SK-N-SH (cell line): Measurements from ENCODE around the gene IGF2BP2. TPM values are rescaled to one million over a fixed set of nuclear protein-coding genes. Genes with fewer than 3 reads are reported as not detected.

Experiments
- CTCF ChIA-PET: fragments of 300-600, 350-600 bp; formaldehyde crosslinking; extraction: SDS; loops from one replicate; lab custom pipeline; 2021; lab: Yijun Ruan, JAX
- POLR2A ChIA-PET: fragments of 350-600 bp; sonication (Branson Sonifier 250); formaldehyde crosslinking; extraction: SDS; loops from one replicate; lab custom pipeline; 2020; ENCODE audit warnings: antibody characterized with exemption, inconsistent platforms; lab: Yijun Ruan, JAX
- DNase-seq: peaks from one replicate; pipeline ENCODE4 v3.0.0; 2012
- H2AFZ ChIP-seq: fragments of 200-600 bp; sonication (generic); 2 replicates; pipeline ENCODE4 v1.8.1; 2016; ENCODE audit warnings: antibody characterized with exemption, mild to moderate bottlenecking, low read depth
- H3F3A ChIP-seq: fragments of 200-600 bp; sonication (generic); replicated peaks from 2 replicates; pipeline ENCODE3; 2016; ENCODE audit warnings: antibody characterized with exemption, mild to moderate bottlenecking; ENCODE audit not compliant: insufficient read depth
- H3K27ac ChIP-seq, 2 experiments: fragments of 200-500 bp in 1 of 2; fragments of 200-600 bp in 1 of 2; sonication (Bioruptor generic) in 1 of 2; sonication (generic), shearing (Covaris generic) in 1 of 2; 2 replicates each; pipeline versions ENCODE4 v1.5.1 to v1.6.1; 2014 to 2016; ENCODE audit warnings: low read depth in 2 of 2, inconsistent platforms in 1 of 2, low read length in 1 of 2, mild to moderate bottlenecking in 1 of 2, mixed read lengths in 1 of 2
- H3K27me3 ChIP-seq: fragments of 200-600 bp; sonication (generic), shearing (Covaris generic); 2 replicates; pipeline ENCODE4 v1.6.1; 2016; ENCODE audit warnings: mixed run types; ENCODE audit not compliant: insufficient read depth
- H3K36me3 ChIP-seq, 2 experiments: fragments of 200-500 bp in 1 of 2; fragments of 200-600 bp in 1 of 2; sonication (Bioruptor generic) in 1 of 2; sonication (generic) in 1 of 2; replicated peaks in 1 of 2; 2 replicates each; pipeline versions ENCODE3 to v1.5.1; 2014 to 2016; ENCODE audit warnings: low read length in 1 of 2, mild to moderate bottlenecking in 1 of 2; ENCODE audit not compliant: insufficient read depth in 2 of 2, control insufficient read depth in 1 of 2
- H3K4me1 ChIP-seq, 2 experiments: fragments of 200-500 bp in 1 of 2; fragments of 200-600 bp in 1 of 2; sonication (Bioruptor generic) in 1 of 2; sonication (generic), shearing (Covaris generic) in 1 of 2; 2 replicates each; pipeline versions ENCODE4 v1.5.1 to v1.6.1; 2014 to 2016; ENCODE audit warnings: low read depth in 1 of 2, low read length in 1 of 2, mixed run types in 1 of 2; ENCODE audit not compliant: insufficient read depth in 2 of 2, control insufficient read depth in 1 of 2
- H3K4me2 ChIP-seq: fragments of 200-600 bp; sonication (generic), shearing (Covaris generic); 2 replicates; pipeline ENCODE4 v1.6.1; 2017; ENCODE audit warnings: mixed run types
- H3K4me3 ChIP-seq, 2 experiments: fragments of 200-500 bp in 1 of 2; fragments of 200-600 bp in 1 of 2; sonication (Bioruptor generic) in 1 of 2; sonication (generic), shearing (Covaris generic) in 1 of 2; 2 replicates each; pipeline versions ENCODE4 v1.5.1 to v1.8.1; 2014 to 2016; ENCODE audit warnings: low read depth in 2 of 2, inconsistent platforms in 1 of 2, low read length in 1 of 2, mild to moderate bottlenecking in 1 of 2, mixed read lengths in 1 of 2, moderate library complexity in 1 of 2
- H3K79me2 ChIP-seq: fragments of 200-600 bp; sonication (generic); 2 replicates; pipeline ENCODE4 v1.8.1; 2017; ENCODE audit warnings: mild to moderate bottlenecking; ENCODE audit not compliant: insufficient read depth
- H3K9ac ChIP-seq: fragments of 200-600 bp; sonication (generic); 2 replicates; pipeline ENCODE4 v1.6.1; 2017; ENCODE audit warnings: mixed run types
- H3K9me2 ChIP-seq: fragments of 200-600 bp; sonication (generic); 2 replicates; pipeline ENCODE4 v1.6.1; 2017; ENCODE audit warnings: mixed run types
- H3K9me3 ChIP-seq: fragments of 200-600 bp; sonication (generic); 2 replicates; pipeline ENCODE4 v1.6.1; 2017; ENCODE audit warnings: mixed run types, mild to moderate bottlenecking, moderate library complexity
- H4K20me1 ChIP-seq: fragments of 200-600 bp; sonication (generic); 2 replicates; pipeline ENCODE4 v1.6.1; 2017; ENCODE audit warnings: mild to moderate bottlenecking, mixed run types; ENCODE audit not compliant: insufficient read depth
- CTCF ChIP-seq: fragments of 200-600 bp; sonication (generic); IDR thresholded peaks from 2 replicates; pipeline ENCODE4 v1.6.1; 2017; ENCODE audit warnings: antibody characterized with exemption, mild to moderate bottlenecking, moderate library complexity
- EP300 ChIP-seq, 2 experiments: IDR thresholded peaks; 2 replicates each; pipeline versions ENCODE4 v1.4.0 to v1.6.1; 2012; ENCODE audit warnings: borderline replicate concordance in 1 of 2, low read depth in 1 of 2, low read length in 1 of 2
- EZH2phosphoT487 ChIP-seq: fragments of 200-600 bp; sonication (generic); IDR thresholded peaks from 2 replicates; pipeline ENCODE4 v1.6.1; 2017; ENCODE audit warnings: low read depth, mixed run types, mild to moderate bottlenecking, antibody characterized with exemption, moderate library complexity, borderline replicate concordance
- FOXM1 ChIP-seq: IDR thresholded peaks from 2 replicates; pipeline ENCODE4 v1.4.0; 2012; ENCODE audit warnings: low read depth, mild to moderate bottlenecking
- GABPA ChIP-seq: IDR thresholded peaks from 2 replicates; pipeline ENCODE4 v1.4.0; 2012; ENCODE audit warnings: low read depth, mild to moderate bottlenecking
- IRF3 ChIP-seq: fragments of 150-350 bp; IDR thresholded peaks from 2 replicates; pipeline ENCODE4 v1.6.1; 2016; ENCODE audit warnings: mild to moderate bottlenecking, low read depth, low read length
- MAX ChIP-seq: IDR thresholded peaks from 2 replicates; pipeline ENCODE4 v1.4.0; 2012; ENCODE audit warnings: low read depth
- PBX3 ChIP-seq: IDR thresholded peaks from 2 replicates; pipeline ENCODE4; 2012
- POLR2AphosphoS5 ChIP-seq: IDR thresholded peaks from 2 replicates; pipeline ENCODE4 v1.6.1; 2012; ENCODE audit warnings: low read depth, low read length
- RXRA ChIP-seq: IDR thresholded peaks from 2 replicates; pipeline ENCODE4 v1.4.0; 2012; ENCODE audit warnings: low read depth, mild to moderate bottlenecking, borderline replicate concordance
- SIN3A ChIP-seq: IDR thresholded peaks from 2 replicates; pipeline ENCODE4 v1.6.1; 2012; ENCODE audit warnings: low read depth, mild to moderate bottlenecking, low read length, moderate library complexity, borderline replicate concordance
- TAF1 ChIP-seq: IDR thresholded peaks from 2 replicates; pipeline ENCODE4 v1.6.1; 2012; ENCODE audit warnings: low read depth, mild to moderate bottlenecking, low read length, moderate library complexity, borderline replicate concordance
- TCF12 ChIP-seq: IDR thresholded peaks from 2 replicates; pipeline ENCODE4 v1.4.0; 2012
- TEAD4 ChIP-seq: IDR thresholded peaks from 2 replicates; pipeline ENCODE4 v1.4.0; 2012; ENCODE audit warnings: mild to moderate bottlenecking, borderline replicate concordance; ENCODE audit not compliant: insufficient read depth
- WGBS: methylation state at CpG from one replicate; pipeline ENCODE4 v1.1.6; 2017; ENCODE audit warnings: low lambda C conversion rate; 5-methylcytosine and 5-hydroxymethylcytosine counted together
- polyA plus RNA-seq, 3 experiments: library from polyadenylated mRNA; depleted of rRNA; stranded (reverse); fragments of >200 nt; gene quantifications; 2 replicates each; pipeline ENCODE4 v1.2.3, GENCODE V29; 2012
- TF ChIP-seq, protein P1 (sequence below): IDR thresholded peaks from 2 replicates; pipeline ENCODE4 v1.6.1; 2012; ENCODE audit warnings: mild to moderate bottlenecking, low read depth, low read length, moderate library complexity

Gene IGF2BP2
- polyA plus RNA-seq, 1 of the 3 experiments (the other 2 are of a cell fraction) = 5.4 TPM

- Histone ChIP-seq H3K36me3 (no peaks in the 10 kb centered on the region), H3F3A (peaks cover 36% of the 10 kb centered on the region), H3K9me2 (no peaks in the 10 kb centered on the region), H3K4me2 (peak overlapping the region; percentile 56), H2AFZ (no peak overlapping the region), H4K20me1 (peaks cover 94% of the 10 kb centered on the region), H3K27ac (peak overlapping the region in 1 of 2 experiments; percentile 81; a peak in 2 of 4 replicates), H3K79me2 (peaks cover 100% of the 10 kb centered on the region), H3K27me3 (no peaks in the 10 kb centered on the region), H3K4me3 (0 out of 4 replicates have a peak overlapping the region, but pooled peaks of 1 of the 2 experiments have one; percentile 24), H3K4me1 (peaks cover 0 to 84% of the 10 kb centered on the region in 2 experiments; a peak in 3 of 4 replicates), H3K9me3 (no peaks in the 10 kb centered on the region), H3K9ac (peak overlapping the region; percentile 31; the same call in 1 of the 2 replicates)
- ChIA-PET CTCF (no interaction called here), POLR2A (no interaction called here)
- 56% methylated on average over 8 of the region's 11 CpGs for WGBS
- DNase-seq = no peak
- no peak for TF ChIP-seq SIN3A
- TF ChIP-seq FOXM1 = no peak
- TF ChIP-seq GABPA = no peak
- no peak for TF ChIP-seq POLR2AphosphoS5
Observed at GRCh38 chr3:185815391-185816282, 9.2 kb downstream of the IGF2BP2 start.

- Histone ChIP-seq H3K4me3 (no peak overlapping the region), H3K9me2 (no peaks in the 10 kb centered on the region), H3K27ac (peak overlapping the region; percentile 20 to 81; a peak in 3 of 4 replicates), H3K9me3 (no peaks in the 10 kb centered on the region), H3F3A (peaks cover 31% of the 10 kb centered on the region), H3K79me2 (peaks cover 100% of the 10 kb centered on the region), H4K20me1 (peaks cover 93% of the 10 kb centered on the region), H2AFZ (no peak overlapping the region), H3K4me1 (peaks cover 0 to 67% of the 10 kb centered on the region in 2 experiments; a peak in 3 of 4 replicates), H3K36me3 (peaks cover 0 to 6% of the 10 kb centered on the region in 2 experiments), H3K27me3 (no peaks in the 10 kb centered on the region), H3K4me2 (peak overlapping the region; percentile 56), H3K9ac (peak overlapping the region; percentile 44; the same call in 1 of the 2 replicates)
- no peak for DNase-seq
- CTCF ChIA-PET = interaction anchor here (1.4 kb wide), 1 partner anchor 153 kb away, joined by 3 read pairs; no protein-coding TSS in a partner anchor
- WGBS = 28% methylated on average over 4 of the region's 4 CpGs
- POLR2A ChIA-PET = no interaction called here
- TF ChIP-seq GABPA (no peak), EP300 (IDR thresholded peaks at IDR 0.05; ENCODE audit: borderline replicate concordance in 1 of 2, low read depth in 1 of 2, low read length in 1 of 2) (no peak; a peak in 1 of 4 replicates), TEAD4 (peak; percentile 81; the same call in 1 of the 2 replicates), RXRA (peak; percentile 39; the same call in 1 of the 2 replicates), PBX3 (peak; percentile 23; the same call in 1 of the 2 replicates), TAF1 (no peak), CTCF (no peak), EZH2phosphoT487 (no peak), MAX (peak; percentile 85), IRF3 (no peak), TCF12 (peak; percentile 79), POLR2AphosphoS5 (no peak)
- TF ChIP-seq, protein P1, sequence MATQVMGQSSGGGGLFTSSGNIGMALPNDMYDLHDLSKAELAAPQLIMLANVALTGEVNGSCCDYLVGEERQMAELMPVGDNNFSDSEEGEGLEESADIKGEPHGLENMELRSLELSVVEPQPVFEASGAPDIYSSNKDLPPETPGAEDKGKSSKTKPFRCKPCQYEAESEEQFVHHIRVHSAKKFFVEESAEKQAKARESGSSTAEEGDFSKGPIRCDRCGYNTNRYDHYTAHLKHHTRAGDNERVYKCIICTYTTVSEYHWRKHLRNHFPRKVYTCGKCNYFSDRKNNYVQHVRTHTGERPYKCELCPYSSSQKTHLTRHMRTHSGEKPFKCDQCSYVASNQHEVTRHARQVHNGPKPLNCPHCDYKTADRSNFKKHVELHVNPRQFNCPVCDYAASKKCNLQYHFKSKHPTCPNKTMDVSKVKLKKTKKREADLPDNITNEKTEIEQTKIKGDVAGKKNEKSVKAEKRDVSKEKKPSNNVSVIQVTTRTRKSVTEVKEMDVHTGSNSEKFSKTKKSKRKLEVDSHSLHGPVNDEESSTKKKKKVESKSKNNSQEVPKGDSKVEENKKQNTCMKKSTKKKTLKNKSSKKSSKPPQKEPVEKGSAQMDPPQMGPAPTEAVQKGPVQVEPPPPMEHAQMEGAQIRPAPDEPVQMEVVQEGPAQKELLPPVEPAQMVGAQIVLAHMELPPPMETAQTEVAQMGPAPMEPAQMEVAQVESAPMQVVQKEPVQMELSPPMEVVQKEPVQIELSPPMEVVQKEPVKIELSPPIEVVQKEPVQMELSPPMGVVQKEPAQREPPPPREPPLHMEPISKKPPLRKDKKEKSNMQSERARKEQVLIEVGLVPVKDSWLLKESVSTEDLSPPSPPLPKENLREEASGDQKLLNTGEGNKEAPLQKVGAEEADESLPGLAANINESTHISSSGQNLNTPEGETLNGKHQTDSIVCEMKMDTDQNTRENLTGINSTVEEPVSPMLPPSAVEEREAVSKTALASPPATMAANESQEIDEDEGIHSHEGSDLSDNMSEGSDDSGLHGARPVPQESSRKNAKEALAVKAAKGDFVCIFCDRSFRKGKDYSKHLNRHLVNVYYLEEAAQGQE = 0 out of 2 replicates have a peak, but pooled peaks have one; percentile 7
Observed at GRCh38 chr3:185813691-185814215, 11.1 kb downstream of the IGF2BP2 start.
